Progenitor cell of endocrine pancreas (in vitro differentiated cells): ENCODE measurements around the gene WRAP73. TPM values are rescaled to one million over a fixed set of nuclear protein-coding genes. Genes with fewer than 3 reads are reported as not detected.

Experiments
- DNase-seq: peaks from one replicate; pipeline ENCODE4 v3.0.0; 2021; ENCODE audit warnings: low spot score; ENCODE audit not compliant: unreplicated experiment
- H3K27ac Mint-ChIP-seq: 2 replicates; pipeline ENCODE4 v1.8.0; 2021; ENCODE audit warnings: mild to moderate bottlenecking, moderate library complexity, mixed read lengths
- H3K27me3 Mint-ChIP-seq: 2 replicates; pipeline ENCODE4 v1.8.0; 2021; ENCODE audit warnings: mixed read lengths
- H3K36me3 Mint-ChIP-seq: 2 replicates; pipeline ENCODE4 v1.8.0; 2022; ENCODE audit warnings: mixed read lengths; ENCODE audit not compliant: insufficient read depth
- H3K4me1 Mint-ChIP-seq: 2 replicates; pipeline ENCODE4 v1.8.0; 2021; ENCODE audit warnings: low read depth, mixed read lengths
- H3K4me3 Mint-ChIP-seq: 2 replicates; pipeline ENCODE4 v1.8.0; 2021; ENCODE audit warnings: low read depth, mild to moderate bottlenecking, moderate library complexity, mixed read lengths
- H3K9me3 Mint-ChIP-seq: 2 replicates; pipeline ENCODE4 v1.8.0; 2021; ENCODE audit warnings: low read depth, mixed read lengths
- CTCF ChIP-seq: fragments of 200-600 bp; sonication (generic); IDR thresholded peaks from one replicate; pipeline ENCODE4 v1.5.0; 2021; ENCODE audit warnings: antibody characterized with exemption, mild to moderate bottlenecking; ENCODE audit not compliant: unreplicated experiment
- total RNA-seq: library from RNA; stranded (reverse); gene quantifications from 2 replicates; pipeline ENCODE4 v1.2.1, GENCODE V29; 2021

The WRAP73 gene
- total RNA-seq, 1 donor from 2014 or later: 28.1 TPM

- no peak for DNase-seq
- no peaks in the 10 kb centered on the region for H3K9me3 Mint-ChIP-seq
- no peak for TF ChIP-seq CTCF
- peaks cover 7% of the 10 kb centered on the region for H3K4me1 Mint-ChIP-seq
- H3K4me3 Mint-ChIP-seq: no peak overlapping the region
- H3K36me3 Mint-ChIP-seq: no peaks in the 10 kb centered on the region
- H3K27me3 Mint-ChIP-seq: peaks cover 39% of the 10 kb centered on the region
- no peak overlapping the region for H3K27ac Mint-ChIP-seq
Observed at GRCh38 chr1:3672971-3673361, 23.1 kb upstream of the WRAP73 start.

GRCh38 chr1:3672231-3672970 is 22.5 kb upstream of the WRAP73 start:
- DNase-seq: no peak
- H3K4me1 Mint-ChIP-seq: peaks cover 7% of the 10 kb centered on the region
- H3K9me3 Mint-ChIP-seq: no peaks in the 10 kb centered on the region
- no peak for TF ChIP-seq CTCF
- no peaks in the 10 kb centered on the region for H3K36me3 Mint-ChIP-seq
- no peak overlapping the region for H3K27ac Mint-ChIP-seq
- H3K4me3 Mint-ChIP-seq: no peak overlapping the region
- H3K27me3 Mint-ChIP-seq: peaks cover 34% of the 10 kb centered on the region

- Mint-ChIP-seq H3K27me3 (peaks cover 38% of the 10 kb centered on the region), H3K4me1 (peaks cover 7% of the 10 kb centered on the region), H3K36me3 (no peaks in the 10 kb centered on the region), H3K4me3 (no peak overlapping the region), H3K9me3 (no peaks in the 10 kb centered on the region), H3K27ac (no peak overlapping the region)
- no peak for DNase-seq
- no peak for TF ChIP-seq CTCF
Observed at GRCh38 chr1:3671371-3672180, 21.7 kb upstream of the WRAP73 start.

GRCh38 chr1:3670823-3671265 is 20.9 kb upstream of the WRAP73 start:
- no peaks in the 10 kb centered on the region for H3K36me3 Mint-ChIP-seq
- TF ChIP-seq CTCF: no peak
- H3K4me1 Mint-ChIP-seq: peaks cover 7% of the 10 kb centered on the region
- no peak for DNase-seq
- no peak overlapping the region for H3K27ac Mint-ChIP-seq
- H3K9me3 Mint-ChIP-seq: no peaks in the 10 kb centered on the region
- no peak overlapping the region for H3K4me3 Mint-ChIP-seq
- H3K27me3 Mint-ChIP-seq: peaks cover 41% of the 10 kb centered on the region

GRCh38 chr1:3669971-3670431 is 20.1 kb upstream of the WRAP73 start:
- no peak for TF ChIP-seq CTCF
- H3K9me3 Mint-ChIP-seq: no peaks in the 10 kb centered on the region
- H3K36me3 Mint-ChIP-seq: no peaks in the 10 kb centered on the region
- H3K4me3 Mint-ChIP-seq: no peak overlapping the region
- H3K4me1 Mint-ChIP-seq: peaks cover 7% of the 10 kb centered on the region
- H3K27me3 Mint-ChIP-seq: peaks cover 44% of the 10 kb centered on the region
- no peak overlapping the region for H3K27ac Mint-ChIP-seq
- no peak for DNase-seq
